IMR-90 (cell line): ENCODE measurements around the gene SH3BP5. TPM values are rescaled to one million over a fixed set of nuclear protein-coding genes. Genes with fewer than 3 reads are reported as not detected.

ENCODE experiments used
- ATAC-seq: fragments of 200-7000 bp; cut with Tn5 transposase; 2 replicates; pipeline ENCODE4 v1.9.1; 2020; ENCODE audit warnings: low read depth, mild to moderate bottlenecking, moderate library complexity
- BruUV-seq: library from RNA; stranded (reverse); fragments of 400-500 nt; replicated peaks from 2 replicates; lab custom pipeline; 2021; lab: Mats Ljungman, UMichigan
- CTCF ChIA-PET: fragments of 300-600 bp; formaldehyde crosslinking; extraction: SDS; loops from one replicate; lab custom pipeline; 2021; ENCODE audit warnings: antibody characterized with exemption; lab: Yijun Ruan, JAX
- POLR2A ChIA-PET: fragments of 300-600 bp; sonication (Branson Sonifier 250); formaldehyde crosslinking; loops from one replicate; lab custom pipeline; 2022; ENCODE audit warnings: antibody characterized with exemption; ENCODE audit not compliant: unreplicated experiment; lab: Charles Lee
- DNase-seq: peaks from one replicate; pipeline ENCODE4 v3.0.0; 2013
- H2AFZ ChIP-seq: replicated peaks from 2 replicates; pipeline ENCODE3; 2013; ENCODE audit warnings: low read length, mild to moderate bottlenecking; ENCODE audit not compliant: poor library complexity
- H2AK5ac ChIP-seq: 2 replicates; pipeline ENCODE4 v1.6.1; 2013; ENCODE audit warnings: low read depth, low read length, inconsistent platforms
- H2AK9ac ChIP-seq: replicated peaks from 2 replicates; pipeline ENCODE3; 2013; ENCODE audit warnings: mild to moderate bottlenecking, low read depth, low read length, moderate library complexity; ENCODE audit not compliant: poor library complexity
- H2BK120ac ChIP-seq: 2 replicates; pipeline ENCODE4 v1.6.1; 2013; ENCODE audit warnings: low read depth, low read length, inconsistent platforms
- H2BK15ac ChIP-seq: 3 replicates; pipeline ENCODE4 v1.6.1; 2013; ENCODE audit warnings: low read depth, low read length, inconsistent platforms
- H2BK20ac ChIP-seq: 2 replicates; pipeline ENCODE4 v1.6.1; 2013; ENCODE audit warnings: low read depth, mild to moderate bottlenecking, inconsistent platforms, low read length, moderate library complexity
- H2BK5ac ChIP-seq: 2 replicates; pipeline ENCODE4 v1.6.1; 2013; ENCODE audit warnings: mild to moderate bottlenecking, low read depth, low read length, inconsistent platforms; ENCODE audit not compliant: poor library complexity, severe bottlenecking
- H3K14ac ChIP-seq: replicated peaks from 2 replicates; pipeline ENCODE4 v1.6.1; 2013; ENCODE audit warnings: low read depth, low read length, inconsistent platforms
- H3K18ac ChIP-seq: 2 replicates; pipeline ENCODE4 v1.6.1; 2013; ENCODE audit warnings: low read depth, low read length, control low read depth
- H3K23ac ChIP-seq: 2 replicates; pipeline ENCODE4 v1.6.1; 2013; ENCODE audit warnings: low read depth, low read length, inconsistent platforms
- H3K27ac ChIP-seq: 2 replicates; pipeline ENCODE4 v1.5.1; 2013; ENCODE audit warnings: mild to moderate bottlenecking, control low read depth, low read length; ENCODE audit not compliant: insufficient read depth
- H3K27me3 ChIP-seq: 2 replicates; pipeline ENCODE4 v1.6.1; 2013; ENCODE audit warnings: low read length; ENCODE audit not compliant: control insufficient read depth, insufficient read depth
- H3K36me3 ChIP-seq: 2 replicates; pipeline ENCODE4 v1.6.1; 2013; ENCODE audit warnings: low read length, mixed read lengths; ENCODE audit not compliant: control insufficient read depth, insufficient read depth
- H3K4ac ChIP-seq: 2 replicates; pipeline ENCODE4 v1.6.1; 2013; ENCODE audit warnings: low read depth, low read length, inconsistent platforms
- H3K4me1 ChIP-seq: 2 replicates; pipeline ENCODE4 v1.6.1; 2013; ENCODE audit warnings: low read length, mixed read lengths; ENCODE audit not compliant: control insufficient read depth, insufficient read depth
- H3K4me2 ChIP-seq: 2 replicates; pipeline ENCODE4 v1.6.1; 2013; ENCODE audit warnings: low read depth, mild to moderate bottlenecking, control low read depth, low read length, moderate library complexity
- H3K4me3 ChIP-seq: 2 replicates; pipeline ENCODE4 v1.5.1; 2013; ENCODE audit warnings: low read depth, mild to moderate bottlenecking, control low read depth, low read length, moderate library complexity; ENCODE audit not compliant: insufficient read depth
- H3K56ac ChIP-seq: 2 replicates; pipeline ENCODE4 v1.6.1; 2013; ENCODE audit warnings: low read length, inconsistent platforms; ENCODE audit not compliant: insufficient read depth; ENCODE audit errors: extremely low read depth
- H3K79me1 ChIP-seq, 2 experiments: 2 replicates each; pipeline ENCODE4 v1.6.1; 2013; ENCODE audit warnings: low read length in 2 of 2, inconsistent platforms in 1 of 2, low read depth in 1 of 2
- H3K9ac ChIP-seq: 2 replicates; pipeline ENCODE4 v1.6.1; 2013; ENCODE audit warnings: low read depth, low read length, control low read depth
- H3K9me1 ChIP-seq: 2 replicates; pipeline ENCODE4 v1.6.1; 2013; ENCODE audit warnings: low read length, inconsistent platforms; ENCODE audit not compliant: insufficient read depth
- H3K9me3 ChIP-seq: 2 replicates; pipeline ENCODE4 v1.6.1; 2013; ENCODE audit warnings: low read length; ENCODE audit not compliant: control insufficient read depth, insufficient read depth
- H4K20me1 ChIP-seq: 2 replicates; pipeline ENCODE4 v1.6.1; 2013; ENCODE audit warnings: low read length, inconsistent platforms; ENCODE audit not compliant: insufficient read depth
- H4K5ac ChIP-seq: 2 replicates; pipeline ENCODE4 v1.6.1; 2013; ENCODE audit warnings: mild to moderate bottlenecking, low read depth, low read length, control low read depth
- H4K8ac ChIP-seq, 2 experiments: 2 replicates each; pipeline ENCODE4 v1.6.1; 2013; ENCODE audit warnings: low read depth in 2 of 2, low read length in 2 of 2, control low read depth in 1 of 2, inconsistent platforms in 1 of 2
- H4K91ac ChIP-seq: 2 replicates; pipeline ENCODE4 v1.6.1; 2013; ENCODE audit warnings: low read depth, low read length, inconsistent platforms; ENCODE audit not compliant: insufficient read depth
- BHLHE40 ChIP-seq: fragments of 150-350 bp; IDR thresholded peaks from 2 replicates; pipeline ENCODE4 v1.6.1; 2016; ENCODE audit warnings: mild to moderate bottlenecking, low read depth, low read length
- CEBPB ChIP-seq: IDR thresholded peaks from 2 replicates; pipeline ENCODE4 v1.6.1; 2012; ENCODE audit warnings: low read depth, low read length, improper control_type of control experiment
- CHD1 ChIP-seq: IDR thresholded peaks from 2 replicates; pipeline ENCODE4 v1.6.1; 2012; ENCODE audit warnings: low read depth, low read length, improper control_type of control experiment
- CTCF ChIP-seq: conservative IDR thresholded peaks from 2 replicates; pipeline ENCODE4 v1.5.1; 2012; ENCODE audit warnings: mild to moderate bottlenecking, low read depth, low read length, improper control_type of control experiment
- FOS ChIP-seq: fragments of 150-350 bp; IDR thresholded peaks from 2 replicates; pipeline ENCODE4 v1.6.1; 2016; ENCODE audit warnings: low read depth, low read length
- MAFK ChIP-seq: IDR thresholded peaks from 2 replicates; pipeline ENCODE4 v1.6.1; 2012; ENCODE audit warnings: low read depth, low read length, improper control_type of control experiment
- MAZ ChIP-seq: IDR thresholded peaks from 2 replicates; pipeline ENCODE4 v1.6.1; 2012; ENCODE audit warnings: low read depth, mild to moderate bottlenecking, low read length, improper control_type of control experiment, moderate library complexity, borderline replicate concordance
- MXI1 ChIP-seq: IDR thresholded peaks from 2 replicates; pipeline ENCODE4 v1.6.1; 2012; ENCODE audit warnings: low read depth, mild to moderate bottlenecking, low read length, moderate library complexity, borderline replicate concordance
- NFE2L2 ChIP-seq: fragments of 150-350 bp; IDR thresholded peaks from 2 replicates; pipeline ENCODE4 v1.6.1; 2016; ENCODE audit warnings: low read depth, mild to moderate bottlenecking, low read length
- POLR2A ChIP-seq: IDR thresholded peaks from 2 replicates; pipeline ENCODE4 v1.6.1; 2012; ENCODE audit warnings: mild to moderate bottlenecking, low read depth, low read length
- RAD21 ChIP-seq: IDR thresholded peaks from 2 replicates; pipeline ENCODE4 v1.6.1; 2012; ENCODE audit warnings: low read length, improper control_type of control experiment
- RCOR1 ChIP-seq: IDR thresholded peaks from 2 replicates; pipeline ENCODE4 v1.6.1; 2012; ENCODE audit warnings: mild to moderate bottlenecking, low read length, improper control_type of control experiment; ENCODE audit not compliant: insufficient replicate concordance
- RFX5 ChIP-seq: IDR thresholded peaks from 2 replicates; pipeline ENCODE4 v1.8.0; 2012; ENCODE audit warnings: low read depth, mild to moderate bottlenecking, low read length, moderate library complexity
- SMC3 ChIP-seq: fragments of 150-350 bp; IDR thresholded peaks from 2 replicates; pipeline ENCODE4 v1.6.1; 2016; ENCODE audit warnings: low read depth, mild to moderate bottlenecking, antibody characterized with exemption, low read length, moderate library complexity
- WGBS, 2 experiments: methylation state at CpG; one replicate each; pipeline versions ENCODE4 v1.1.5 to v1.1.7; 2013; ENCODE audit warnings: missing lambda C conversion rate in 2 of 2; ENCODE audit not compliant: insufficient read length in 1 of 2; ENCODE audit errors: extremely low coverage in 2 of 2; 5-methylcytosine and 5-hydroxymethylcytosine counted together
- dilution Hi-C: fragments of 300-500 bp; cut with HindIII; formaldehyde crosslinking; loops from one replicate; pipeline ENCODE4 v1.14.3; 2018; ENCODE audit warnings: low sequenced_read_pairs; ENCODE audit not compliant: unreplicated experiment
- in situ Hi-C: fragments of 300-500 bp; cut with MboI; formaldehyde crosslinking; loops from 3 replicates; pipeline ENCODE4 v1.14.3; 2019; ENCODE audit warnings: low sequenced_read_pairs, inconsistent platforms, mixed read lengths
- intact Hi-C: fragments of 100-400 bp; cut with micrococcal nuclease; formaldehyde crosslinking; loops from 2 replicates; pipeline ENCODE4 v1.10.0; 2022
- polyA plus RNA-seq, 3 experiments: library from polyadenylated mRNA; depleted of rRNA; stranded (reverse); fragments of >200 nt; gene quantifications; 2 replicates each; pipeline ENCODE4 v1.2.3, GENCODE V29; 2012; ENCODE audit warnings: low replicate concordance in 1 of 3
- total RNA-seq: library from RNA; depleted of rRNA; stranded (reverse); fragments of >200 nt; gene quantifications from 2 replicates; pipeline ENCODE4 v1.2.3, GENCODE V29; 2012
- TF ChIP-seq, protein P1 (sequence below): fragments of 150-350 bp; IDR thresholded peaks from 2 replicates; pipeline ENCODE4 v1.6.1; 2017; ENCODE audit warnings: mild to moderate bottlenecking, antibody characterized with exemption, low read length, low read depth
- TF ChIP-seq, protein P2 (sequence below): fragments of 150-350 bp; IDR thresholded peaks from 2 replicates; pipeline ENCODE4 v1.6.1; 2016; ENCODE audit warnings: low read depth, mild to moderate bottlenecking, low read length, moderate library complexity, borderline replicate concordance

Gene SH3BP5
- total and polyA plus RNA-seq, 2 of the 4 experiments (the other 2 are of a cell fraction) = 14.0 to 23.5 TPM

GRCh38 chr3:15327941-15328340, 4.4 kb downstream of the SH3BP5 start:
- no peak overlapping the region for H2BK15ac ChIP-seq
- H4K91ac ChIP-seq = no peak overlapping the region
- DNase-seq (peak; percentile 43), ATAC-seq (no peak)
- dilution Hi-C loops = no loop called here
- H3K4ac ChIP-seq = no peak overlapping the region
- no peak overlapping the region for H3K9ac ChIP-seq
- H3K56ac ChIP-seq = no peak overlapping the region
- H3K27me3 ChIP-seq = no peaks in the 10 kb centered on the region
- no peak overlapping the region for H2AFZ ChIP-seq
- H2BK120ac ChIP-seq = no peak overlapping the region
- H2AK9ac ChIP-seq = no peak overlapping the region
- TF ChIP-seq SMC3 (no peak), RCOR1 (no peak), MXI1 (no peak), FOS (no peak), RFX5 (no peak), CTCF (no peak), MAZ (no peak), NFE2L2 (no peak), RAD21 (no peak), POLR2A (no peak), MAFK (no peak), CHD1 (no peak), BHLHE40 (no peak), CEBPB (no peak)
- TF ChIP-seq, protein P1, sequence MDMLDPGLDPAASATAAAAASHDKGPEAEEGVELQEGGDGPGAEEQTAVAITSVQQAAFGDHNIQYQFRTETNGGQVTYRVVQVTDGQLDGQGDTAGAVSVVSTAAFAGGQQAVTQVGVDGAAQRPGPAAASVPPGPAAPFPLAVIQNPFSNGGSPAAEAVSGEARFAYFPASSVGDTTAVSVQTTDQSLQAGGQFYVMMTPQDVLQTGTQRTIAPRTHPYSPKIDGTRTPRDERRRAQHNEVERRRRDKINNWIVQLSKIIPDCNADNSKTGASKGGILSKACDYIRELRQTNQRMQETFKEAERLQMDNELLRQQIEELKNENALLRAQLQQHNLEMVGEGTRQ = no peak
- TF ChIP-seq, protein P2, sequence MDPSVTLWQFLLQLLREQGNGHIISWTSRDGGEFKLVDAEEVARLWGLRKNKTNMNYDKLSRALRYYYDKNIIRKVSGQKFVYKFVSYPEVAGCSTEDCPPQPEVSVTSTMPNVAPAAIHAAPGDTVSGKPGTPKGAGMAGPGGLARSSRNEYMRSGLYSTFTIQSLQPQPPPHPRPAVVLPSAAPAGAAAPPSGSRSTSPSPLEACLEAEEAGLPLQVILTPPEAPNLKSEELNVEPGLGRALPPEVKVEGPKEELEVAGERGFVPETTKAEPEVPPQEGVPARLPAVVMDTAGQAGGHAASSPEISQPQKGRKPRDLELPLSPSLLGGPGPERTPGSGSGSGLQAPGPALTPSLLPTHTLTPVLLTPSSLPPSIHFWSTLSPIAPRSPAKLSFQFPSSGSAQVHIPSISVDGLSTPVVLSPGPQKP = no peak
- H2BK5ac ChIP-seq = no peak overlapping the region
- no peak overlapping the region for H4K8ac ChIP-seq
- ChIA-PET POLR2A (no interaction called here), CTCF (no interaction called here)
- H3K27ac ChIP-seq = no peak overlapping the region
- peaks cover 3 to 7% of the 10 kb centered on the region in 2 experiments; a peak in 1 of 4 replicates for H3K79me1 ChIP-seq
- no peak overlapping the region for H2BK20ac ChIP-seq
- no peaks in the 10 kb centered on the region for H3K9me3 ChIP-seq
- in situ Hi-C loops = no loop called here
- no TSS peak for BruUV-seq
- intact Hi-C loops = no loop called here
- H4K20me1 ChIP-seq = no peaks in the 10 kb centered on the region
- no peak overlapping the region for H3K14ac ChIP-seq
- no peaks in the 10 kb centered on the region for H3K36me3 ChIP-seq
- no peak overlapping the region for H3K18ac ChIP-seq
- H3K4me2 ChIP-seq = no peak overlapping the region
- H2AK5ac ChIP-seq = no peak overlapping the region
- H4K5ac ChIP-seq = no peak overlapping the region
- H3K23ac ChIP-seq = no peak overlapping the region
- no CpG with 5 or more reads among the region's 7 CpGs for WGBS, 2 experiments
- H3K4me3 ChIP-seq = no peak overlapping the region
- H3K4me1 ChIP-seq = peaks cover 29% of the 10 kb centered on the region
- H3K9me1 ChIP-seq = peaks cover 12% of the 10 kb centered on the region
